WTC11 (cell line): ENCODE measurements around the gene KLHL33. TPM values are rescaled to one million over a fixed set of nuclear protein-coding genes. Genes with fewer than 3 reads are reported as not detected.

Source experiments
- ATAC-seq: fragments of 200-7000 bp; cut with Tn5 transposase; 2 replicates; pipeline ENCODE4 v1.10.0; 2021; ENCODE audit warnings: mild to moderate bottlenecking, moderate library complexity
- CTCF ChIA-PET: fragments of 300-600 bp; sonication (Branson Sonifier 250); formaldehyde crosslinking; loops from one replicate; lab custom pipeline; 2021; ENCODE audit warnings: antibody characterized with exemption; lab: Charles Lee
- POLR2A ChIA-PET: fragments of 350-600 bp; sonication (Branson Sonifier 250); formaldehyde crosslinking; loops from one replicate; lab custom pipeline; 2021; ENCODE audit warnings: antibody characterized with exemption; lab: Charles Lee
- DNase-seq: peaks from one replicate; pipeline ENCODE4 v3.0.0; 2021; ENCODE audit warnings: low spot score
- H3K27ac Mint-ChIP-seq: 2 replicates; pipeline ENCODE4 v1.8.0; 2021; ENCODE audit warnings: mixed read lengths
- H3K27me3 Mint-ChIP-seq: 2 replicates; pipeline ENCODE4 v1.8.0; 2021; ENCODE audit warnings: low read depth, mild to moderate bottlenecking, moderate library complexity, mixed read lengths
- H3K36me3 Mint-ChIP-seq: 2 replicates; pipeline ENCODE4 v1.8.0; 2021; ENCODE audit warnings: mixed read lengths
- H3K4me1 Mint-ChIP-seq: 2 replicates; pipeline ENCODE4 v1.8.0; 2022; ENCODE audit warnings: mixed read lengths
- H3K4me3 Mint-ChIP-seq: 2 replicates; pipeline ENCODE4 v1.8.0; 2021; ENCODE audit warnings: mild to moderate bottlenecking, moderate library complexity, mixed read lengths
- H3K9me3 Mint-ChIP-seq: 2 replicates; pipeline ENCODE4 v1.8.0; 2021; ENCODE audit warnings: mixed read lengths
- AR ChIP-seq: fragments of 250-450 bp; sonication (Bioruptor Pico); IDR thresholded peaks from 2 replicates; pipeline ENCODE4 v1.9.0; 2021; ENCODE audit warnings: mild to moderate bottlenecking
- CDX4 ChIP-seq: fragments of 250-450 bp; sonication (Bioruptor Pico); IDR thresholded peaks from 2 replicates; pipeline ENCODE4 v1.9.0; 2021; ENCODE audit warnings: moderate library complexity, mild to moderate bottlenecking, inconsistent platforms, borderline replicate concordance
- CREM ChIP-seq: sonication (generic); formaldehyde crosslinking; IDR thresholded peaks from 2 replicates; pipeline ENCODE4 v1.8.1; 2022; ENCODE audit warnings: mild to moderate bottlenecking, missing genetic modification reagents, moderate library complexity
- E2F1 ChIP-seq: sonication (generic); formaldehyde crosslinking; IDR thresholded peaks from 2 replicates; pipeline ENCODE4 v1.8.0; 2022; ENCODE audit warnings: mild to moderate bottlenecking, missing genetic modification reagents
- EMX1 ChIP-seq: fragments of 250-450 bp; sonication (Bioruptor Pico); IDR thresholded peaks from 2 replicates; pipeline ENCODE4 v1.8.0; 2021; ENCODE audit warnings: mild to moderate bottlenecking
- FOXP4 ChIP-seq: sonication (generic); formaldehyde crosslinking; IDR thresholded peaks from 2 replicates; pipeline ENCODE4 v1.8.0; 2022; ENCODE audit warnings: mild to moderate bottlenecking, missing genetic modification reagents
- HMGA2 ChIP-seq: fragments of 250-450 bp; sonication (Bioruptor Pico); IDR thresholded peaks from 2 replicates; pipeline ENCODE4 v1.4.0; 2021; ENCODE audit warnings: mild to moderate bottlenecking, moderate library complexity
- KAT7 ChIP-seq: sonication (generic); formaldehyde crosslinking; IDR thresholded peaks from 2 replicates; pipeline ENCODE4 v1.8.1; 2023; ENCODE audit warnings: missing genetic modification reagents, mild to moderate bottlenecking, borderline replicate concordance
- NR1H2 ChIP-seq: sonication (generic); formaldehyde crosslinking; IDR thresholded peaks from 2 replicates; pipeline ENCODE4 v1.9.0; 2021; ENCODE audit warnings: mild to moderate bottlenecking, moderate library complexity, missing genetic modification reagents
- ZNF219 ChIP-seq: sonication (generic); formaldehyde crosslinking; IDR thresholded peaks from 2 replicates; pipeline ENCODE4 v1.8.0; 2023; ENCODE audit warnings: missing genetic modification reagents, mild to moderate bottlenecking, borderline replicate concordance
- ZNF263 ChIP-seq: sonication (generic); formaldehyde crosslinking; IDR thresholded peaks from 2 replicates; pipeline ENCODE4 v1.8.1; 2022; ENCODE audit warnings: low read depth, mild to moderate bottlenecking, moderate library complexity, missing genetic modification reagents
- ZNF416 ChIP-seq: fragments of 250-450 bp; sonication (Bioruptor Pico); IDR thresholded peaks from 2 replicates; pipeline ENCODE4 v1.9.0; 2021; ENCODE audit warnings: mild to moderate bottlenecking, inconsistent platforms
- ZNF425 ChIP-seq: fragments of 250-450 bp; sonication (Bioruptor Pico); conservative IDR thresholded peaks from 2 replicates; pipeline ENCODE4 v1.9.0; 2021; ENCODE audit warnings: mild to moderate bottlenecking
- ZNF512 ChIP-seq: sonication (generic); formaldehyde crosslinking; IDR thresholded peaks from 2 replicates; pipeline ENCODE4 v1.8.1; 2022; ENCODE audit warnings: missing genetic modification reagents, borderline replicate concordance
- ZNF532 ChIP-seq: fragments of 250-450 bp; sonication (Bioruptor Pico); IDR thresholded peaks from 2 replicates; pipeline ENCODE4 v1.9.0; 2021; ENCODE audit warnings: mild to moderate bottlenecking, borderline replicate concordance
- total RNA-seq: library from RNA; stranded (reverse); gene quantifications from 3 replicates; pipeline ENCODE4 v1.2.3, GENCODE V29; 2021

The KLHL33 gene
- total RNA-seq, 1 experiment from 2014 or later = 0.17 TPM

- TF ChIP-seq CDX4 (no peak), KAT7 (CRISPR knock-in tag) (no peak), ZNF532 (CRISPR knock-in tag) (no peak), ZNF425 (CRISPR knock-in tag) (no peak), HMGA2 (CRISPR knock-in tag) (no peak), ZNF416 (no peak), E2F1 (CRISPR knock-in tag) (no peak), CREM (CRISPR knock-in tag) (no peak), ZNF219 (CRISPR knock-in tag) (no peak), NR1H2 (no peak), ZNF512 (CRISPR knock-in tag) (no peak), FOXP4 (CRISPR knock-in tag) (no peak), AR (no peak), ZNF263 (no peak), EMX1 (CRISPR knock-in tag) (no peak)
- TF ChIP-seq, all 79 proteins: peak for 0
- Mint-ChIP-seq H3K36me3 (peaks cover 27% of the 10 kb centered on the region), H3K9me3 (no peaks in the 10 kb centered on the region), H3K27ac (no peak overlapping the region), H3K4me1 (no peaks in the 10 kb centered on the region), H3K4me3 (no peak overlapping the region), H3K27me3 (no peaks in the 10 kb centered on the region)
- ATAC-seq (no peak), DNase-seq (no peak)
- ChIA-PET POLR2A (no interaction called here), CTCF (interaction anchor here (0.7 to 1.4 kb wide), 2 partner anchors 34 to 228 kb away, joined by 3 to 5 read pairs; no protein-coding TSS in a partner anchor)
Observed at GRCh38 chr14:20381341-20381740, 54.6 kb downstream of the KLHL33 start.
